GM12872 (cell line): ENCODE measurements around the gene LANCL2.

Experiments used
- TF ChIP-seq, protein P1 (sequence below): IDR thresholded peaks from 3 replicates; pipeline ENCODE4 v1.5.1; 2011; ENCODE audit warnings: low read depth, mild to moderate bottlenecking, low read length, moderate library complexity; ENCODE audit not compliant: insufficient read depth

The LANCL2 gene

DNA sequence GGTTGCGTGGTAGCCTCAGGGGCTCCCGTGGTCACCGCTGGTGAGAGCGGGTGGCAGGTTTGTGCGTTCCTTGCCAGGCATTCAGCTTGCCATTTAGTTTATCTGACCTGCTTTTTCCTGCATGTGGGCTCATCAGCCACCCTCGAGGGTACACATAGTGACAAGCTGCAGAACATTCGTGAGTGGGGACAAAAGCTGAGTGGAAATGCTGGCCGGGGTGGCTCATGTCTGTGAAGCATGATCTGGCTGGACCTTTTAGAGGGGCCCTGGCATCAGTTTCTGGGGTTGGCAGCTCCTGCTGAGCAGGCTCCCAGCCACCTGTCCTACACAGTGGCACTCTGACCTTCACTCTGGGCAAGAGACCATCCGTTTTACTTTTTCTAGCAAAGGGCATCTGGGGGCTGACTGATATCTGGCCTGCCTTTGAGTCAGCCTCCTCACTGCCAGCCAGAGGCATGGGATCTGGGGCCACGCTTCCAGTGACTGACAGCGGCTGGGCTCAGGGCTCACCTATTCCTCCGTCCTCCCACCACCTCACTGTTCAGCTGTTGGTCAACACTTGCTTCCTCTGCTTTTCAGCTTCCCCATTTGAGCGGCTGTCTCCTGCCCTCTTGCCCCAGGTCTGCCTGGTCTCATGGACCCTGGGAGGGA, 75.0 kb downstream of the LANCL2 start:
- TF ChIP-seq, protein P1, sequence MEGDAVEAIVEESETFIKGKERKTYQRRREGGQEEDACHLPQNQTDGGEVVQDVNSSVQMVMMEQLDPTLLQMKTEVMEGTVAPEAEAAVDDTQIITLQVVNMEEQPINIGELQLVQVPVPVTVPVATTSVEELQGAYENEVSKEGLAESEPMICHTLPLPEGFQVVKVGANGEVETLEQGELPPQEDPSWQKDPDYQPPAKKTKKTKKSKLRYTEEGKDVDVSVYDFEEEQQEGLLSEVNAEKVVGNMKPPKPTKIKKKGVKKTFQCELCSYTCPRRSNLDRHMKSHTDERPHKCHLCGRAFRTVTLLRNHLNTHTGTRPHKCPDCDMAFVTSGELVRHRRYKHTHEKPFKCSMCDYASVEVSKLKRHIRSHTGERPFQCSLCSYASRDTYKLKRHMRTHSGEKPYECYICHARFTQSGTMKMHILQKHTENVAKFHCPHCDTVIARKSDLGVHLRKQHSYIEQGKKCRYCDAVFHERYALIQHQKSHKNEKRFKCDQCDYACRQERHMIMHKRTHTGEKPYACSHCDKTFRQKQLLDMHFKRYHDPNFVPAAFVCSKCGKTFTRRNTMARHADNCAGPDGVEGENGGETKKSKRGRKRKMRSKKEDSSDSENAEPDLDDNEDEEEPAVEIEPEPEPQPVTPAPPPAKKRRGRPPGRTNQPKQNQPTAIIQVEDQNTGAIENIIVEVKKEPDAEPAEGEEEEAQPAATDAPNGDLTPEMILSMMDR, result no peak

GRCh38 chr7:55441002-55441401, 75.9 kb downstream of the LANCL2 start:
- TF ChIP-seq, protein P1, result no peak

- TF ChIP-seq, protein P1, result no peak
Measured at GRCh38 chr7:55441774-55442522, 76.8 kb downstream of the LANCL2 start.

DNA sequence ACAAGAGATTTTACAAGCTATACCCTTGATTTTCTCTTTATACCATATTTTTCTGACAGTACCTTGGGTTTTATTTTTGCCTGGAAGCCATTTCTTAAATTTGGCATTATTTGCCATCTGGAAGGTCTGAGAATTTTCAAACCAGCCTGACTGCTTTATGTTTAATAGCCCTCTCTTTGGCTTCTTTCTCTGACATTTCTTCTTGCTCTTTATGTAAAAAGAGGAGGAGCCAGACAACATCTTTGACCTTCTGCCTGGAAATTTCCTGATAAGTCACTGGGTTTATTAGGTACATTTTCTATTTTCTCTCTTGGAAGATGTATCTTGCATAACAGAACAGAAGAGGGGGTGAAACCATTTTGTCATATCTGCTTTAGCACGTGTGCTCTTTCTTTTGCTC, 79.6 kb downstream of the LANCL2 start:
- TF ChIP-seq, protein P1, result no peak

- TF ChIP-seq, protein P1, result no peak
Measured at GRCh38 chr7:55448526-55448925, 83.4 kb downstream of the LANCL2 start.

- TF ChIP-seq, protein P1, result no peak
Measured at GRCh38 chr7:55449205-55449991, 84.3 kb downstream of the LANCL2 start.

DNA sequence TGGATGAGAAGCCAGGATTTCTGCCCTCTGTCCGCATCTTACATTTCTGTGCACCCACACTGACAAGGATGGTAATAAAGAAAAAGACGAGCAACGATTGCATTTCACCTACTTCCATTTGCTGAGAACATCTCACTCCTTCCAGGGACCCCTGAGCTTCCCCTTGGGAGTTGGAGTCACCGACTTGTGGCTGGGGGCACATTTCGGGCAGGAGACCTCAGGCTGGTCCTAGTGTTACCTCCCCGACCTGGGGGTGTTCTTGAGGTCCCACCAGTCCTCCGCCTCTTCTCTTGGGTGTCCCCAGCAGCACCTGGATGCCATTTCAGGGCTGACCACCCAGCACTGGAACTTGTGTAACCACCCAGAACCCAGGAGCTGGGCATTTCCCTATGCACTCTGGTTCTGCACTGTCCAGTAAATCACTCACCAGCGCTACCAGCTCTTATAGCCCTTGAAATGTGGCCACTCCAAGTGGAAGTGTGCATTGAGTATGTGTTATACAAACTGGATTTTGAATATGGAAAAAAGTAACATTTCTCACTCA, 84.9 kb downstream of the LANCL2 start:
- TF ChIP-seq, protein P1, result no peak
